CMK (cell line): ENCODE data around the gene NEURL1.
"Not testable (repeated sequence)": the region's sequence is repeated elsewhere in the genome, so short reads cannot be mapped to it uniquely, and the experiment has no call there.

ENCODE experiments used
- DNase-seq: peaks from one replicate; pipeline ENCODE4 v3.0.0-alpha.2; 2010; ENCODE audit warnings: low read depth

The NEURL1 gene

GRCh38 chr10:103622935-103623574 lies 129.6 kb downstream of the NEURL1 start:
- no peak for DNase-seq

- no peak for DNase-seq
Measured at GRCh38 chr10:103626178-103626577, 132.7 kb downstream of the NEURL1 start.

GRCh38 chr10:103627111-103627892 lies 133.8 kb downstream of the NEURL1 start:
- DNase-seq: no peak

- DNase-seq: no peak
Measured at GRCh38 chr10:103627893-103628292, 134.4 kb downstream of the NEURL1 start.

GRCh38 chr10:103629581-103629980 lies 136.1 kb downstream of the NEURL1 start:
- DNase-seq: no peak

GRCh38 chr10:103630156-103630555 lies 136.7 kb downstream of the NEURL1 start:
- DNase-seq: no peak

- no peak for DNase-seq
Measured at GRCh38 chr10:103632247-103632642, 138.7 kb downstream of the NEURL1 start.

- DNase-seq: not testable (repeated sequence)
Measured at GRCh38 chr10:103632871-103633270, 139.4 kb downstream of the NEURL1 start.

GRCh38 chr10:103633846-103634245 lies 140.3 kb downstream of the NEURL1 start:
- no peak for DNase-seq

GRCh38 chr10:103635580-103635979 lies 142.1 kb downstream of the NEURL1 start:
- DNase-seq: no peak

- no peak for DNase-seq
Measured at GRCh38 chr10:103636492-103636891, 143.0 kb downstream of the NEURL1 start.

GRCh38 chr10:103637011-103637410 lies 143.5 kb downstream of the NEURL1 start:
- no peak for DNase-seq

GRCh38 chr10:103637927-103638557 lies 144.5 kb downstream of the NEURL1 start:
- no peak for DNase-seq

- DNase-seq: no peak
Measured at GRCh38 chr10:103638948-103639347, 145.4 kb downstream of the NEURL1 start.

- no peak for DNase-seq
Measured at GRCh38 chr10:103640436-103641181, 147.1 kb downstream of the NEURL1 start.

- DNase-seq: no peak
Measured at GRCh38 chr10:103641326-103641725, 147.8 kb downstream of the NEURL1 start.
